ENCODE results near the gene MCTP2.

DNA sequence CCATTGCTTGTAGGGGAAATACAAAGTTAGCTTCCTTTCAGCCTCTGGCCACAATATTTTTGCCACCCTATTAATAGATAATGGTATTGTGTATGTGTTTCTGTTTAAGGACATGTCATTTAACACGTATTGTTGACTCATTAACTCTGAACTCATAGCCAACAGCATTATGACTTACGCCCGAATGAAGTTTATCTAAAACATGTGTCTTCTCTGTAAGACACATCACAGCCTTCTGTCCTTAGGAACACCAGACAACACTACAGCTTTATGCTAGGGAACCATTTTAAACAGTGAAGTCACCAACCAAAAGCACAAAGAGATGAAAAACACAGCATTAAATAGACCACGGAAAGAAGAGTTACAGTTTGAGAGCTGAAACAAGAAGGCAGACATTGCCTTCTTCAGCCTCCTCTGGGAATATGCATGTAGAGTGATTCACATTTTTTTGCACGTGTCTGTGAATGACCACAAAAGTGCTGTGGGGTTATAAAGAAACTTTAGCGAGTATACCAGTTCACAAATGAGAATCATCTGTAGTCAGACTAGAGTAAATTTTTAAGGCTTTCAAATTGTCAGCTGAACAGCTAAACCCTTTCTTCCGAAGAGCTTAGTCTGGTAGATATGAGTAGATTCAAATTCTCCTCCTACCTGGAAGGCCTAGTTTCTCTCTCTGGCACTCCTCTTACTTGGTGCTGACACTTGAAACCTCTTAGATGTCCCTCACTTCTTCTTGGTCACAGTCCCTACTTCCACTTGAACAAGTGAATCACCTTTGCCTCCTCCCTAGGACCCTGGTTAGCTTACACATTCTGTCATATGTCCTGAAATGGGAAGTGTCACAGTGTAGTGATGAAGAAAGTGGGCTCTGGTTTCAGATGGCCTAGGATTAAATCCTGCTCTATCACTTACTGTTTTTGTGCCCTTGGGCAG, 32.2 kb downstream of the MCTP2 start:
- TF ChIP-seq, protein P1, sequence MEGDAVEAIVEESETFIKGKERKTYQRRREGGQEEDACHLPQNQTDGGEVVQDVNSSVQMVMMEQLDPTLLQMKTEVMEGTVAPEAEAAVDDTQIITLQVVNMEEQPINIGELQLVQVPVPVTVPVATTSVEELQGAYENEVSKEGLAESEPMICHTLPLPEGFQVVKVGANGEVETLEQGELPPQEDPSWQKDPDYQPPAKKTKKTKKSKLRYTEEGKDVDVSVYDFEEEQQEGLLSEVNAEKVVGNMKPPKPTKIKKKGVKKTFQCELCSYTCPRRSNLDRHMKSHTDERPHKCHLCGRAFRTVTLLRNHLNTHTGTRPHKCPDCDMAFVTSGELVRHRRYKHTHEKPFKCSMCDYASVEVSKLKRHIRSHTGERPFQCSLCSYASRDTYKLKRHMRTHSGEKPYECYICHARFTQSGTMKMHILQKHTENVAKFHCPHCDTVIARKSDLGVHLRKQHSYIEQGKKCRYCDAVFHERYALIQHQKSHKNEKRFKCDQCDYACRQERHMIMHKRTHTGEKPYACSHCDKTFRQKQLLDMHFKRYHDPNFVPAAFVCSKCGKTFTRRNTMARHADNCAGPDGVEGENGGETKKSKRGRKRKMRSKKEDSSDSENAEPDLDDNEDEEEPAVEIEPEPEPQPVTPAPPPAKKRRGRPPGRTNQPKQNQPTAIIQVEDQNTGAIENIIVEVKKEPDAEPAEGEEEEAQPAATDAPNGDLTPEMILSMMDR (IDR thresholded peaks at IDR 0.05 in 8 of 11, conservative IDR thresholded peaks at IDR 0.05 in 3 of 11) = no peak
- no peak for TF ChIP-seq POLR2A (IDR thresholded peaks at IDR 0.05)

All from spleen (tissue), 7 donors.